Measurements from ENCODE around the gene FEZ2. TPM values are rescaled to one million over a fixed set of nuclear protein-coding genes. Genes with fewer than 3 reads are reported as not detected.
A peak's percentile ranks its signal among the peaks of the same experiment; 100 is the strongest.
"Not testable (repeated sequence)": the region's sequence is repeated elsewhere in the genome, so short reads cannot be mapped to it uniquely, and the experiment has no call there.

Gene FEZ2
- total RNA-seq, 2 experiments from 2014 or later: 6.5 to 8.2 TPM

DNA sequence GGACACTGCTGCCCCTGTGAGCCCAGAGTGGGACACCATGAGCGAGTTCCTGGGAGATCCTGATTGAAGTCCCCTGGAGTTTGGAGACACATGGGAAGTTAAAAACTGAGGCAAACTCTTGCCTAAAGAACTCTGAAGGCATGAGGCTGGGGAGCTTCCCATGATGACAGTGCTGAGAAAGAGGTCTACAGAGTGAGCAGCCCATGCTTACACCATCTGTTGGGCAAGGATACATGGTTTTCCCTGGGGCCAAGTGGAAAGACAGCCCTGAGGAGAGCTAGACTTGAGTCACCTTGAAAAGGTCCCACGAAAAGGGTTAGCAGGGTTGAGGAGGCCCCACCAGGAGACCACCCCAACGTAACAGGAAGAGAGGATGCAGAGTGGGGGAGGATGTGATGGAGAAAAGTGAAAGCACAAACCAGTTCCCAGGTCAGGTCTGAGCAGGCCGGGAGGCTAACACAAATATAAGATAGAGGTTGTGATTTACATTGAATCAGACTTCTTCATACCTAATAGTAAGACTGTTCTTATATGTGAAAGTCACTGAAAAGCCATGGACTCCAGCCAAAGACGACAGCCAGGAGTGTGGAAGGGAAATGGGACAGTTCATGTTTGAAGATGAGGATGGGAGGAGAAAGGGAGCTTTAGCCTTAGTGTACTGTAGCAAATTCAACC lies 13.5 kb upstream of the FEZ2 start:
- Mint-ChIP-seq H3K4me3 (no peak overlapping the region), H3K27me3 (ENCODE audit: low read depth) (no peaks in the 10 kb centered on the region), H3K36me3 (ENCODE audit: low read depth) (no peaks in the 10 kb centered on the region), H3K4me1 (ENCODE audit: low read depth) (no peaks in the 10 kb centered on the region), H3K9me3 (no peaks in the 10 kb centered on the region), H3K27ac (no peak overlapping the region)
- DNase-seq: no peak
- CTCF ChIA-PET: interaction anchor here (1.9 kb wide), 1 partner anchor 261 kb away, joined by 4 read pairs; no protein-coding TSS in a partner anchor
- intact Hi-C loops (cut with micrococcal nuclease): no loop called here

DNA sequence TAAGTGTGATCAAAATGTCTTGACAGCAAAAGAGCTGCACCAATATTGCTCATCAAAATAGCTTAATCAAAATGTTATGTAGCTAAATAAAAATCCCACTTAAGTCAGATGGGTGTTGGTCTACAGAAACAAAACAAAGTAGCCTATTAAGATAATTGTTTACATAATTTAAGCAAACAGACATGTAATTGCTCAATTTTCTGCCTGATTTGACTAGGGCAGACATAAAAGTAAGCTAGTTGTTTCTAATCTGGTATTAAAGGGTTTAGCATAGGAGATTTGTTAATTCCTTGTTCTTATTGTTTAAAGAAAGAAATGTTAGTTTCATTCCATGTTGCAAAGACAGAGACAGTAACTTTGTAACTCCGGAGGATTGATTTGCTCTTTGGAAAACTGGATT lies 11.5 kb upstream of the FEZ2 start:
- no peaks in the 10 kb centered on the region for H3K4me1 Mint-ChIP-seq (ENCODE audit: low read depth)
- H3K27ac Mint-ChIP-seq: no peak overlapping the region
- CTCF ChIA-PET: no interaction called here
- intact Hi-C loops (cut with micrococcal nuclease): no loop called here
- no peaks in the 10 kb centered on the region for H3K9me3 Mint-ChIP-seq
- no peak overlapping the region for H3K4me3 Mint-ChIP-seq
- H3K36me3 Mint-ChIP-seq (ENCODE audit: low read depth): no peaks in the 10 kb centered on the region
- no peak for DNase-seq
- H3K27me3 Mint-ChIP-seq (ENCODE audit: low read depth): peaks cover 3% of the 10 kb centered on the region

GRCh38 chr2:36607947-36608346 lies 10.0 kb upstream of the FEZ2 start:
- no peak overlapping the region for H3K27ac Mint-ChIP-seq
- H3K36me3 Mint-ChIP-seq (ENCODE audit: low read depth): no peaks in the 10 kb centered on the region
- intact Hi-C loops (cut with micrococcal nuclease): no loop called here
- H3K4me1 Mint-ChIP-seq (ENCODE audit: low read depth): no peaks in the 10 kb centered on the region
- peaks cover 3% of the 10 kb centered on the region for H3K27me3 Mint-ChIP-seq (ENCODE audit: low read depth)
- no peaks in the 10 kb centered on the region for H3K9me3 Mint-ChIP-seq
- CTCF ChIA-PET: no interaction called here
- H3K4me3 Mint-ChIP-seq: no peak overlapping the region
- no peak for DNase-seq

- Mint-ChIP-seq H3K4me1 (ENCODE audit: low read depth) (no peaks in the 10 kb centered on the region), H3K27ac (no peak overlapping the region), H3K36me3 (ENCODE audit: low read depth) (no peaks in the 10 kb centered on the region), H3K27me3 (ENCODE audit: low read depth) (peaks cover 3% of the 10 kb centered on the region), H3K4me3 (no peak overlapping the region), H3K9me3 (no peaks in the 10 kb centered on the region)
- DNase-seq: no peak
- CTCF ChIA-PET: no interaction called here
- intact Hi-C loops (cut with micrococcal nuclease): no loop called here
These were observed 9.0 kb upstream of the FEZ2 start for GRCh38 chr2:36606925-36607324.

GRCh38 chr2:36605273-36605672 lies 7.3 kb upstream of the FEZ2 start:
- Mint-ChIP-seq H3K4me1 (ENCODE audit: low read depth) (no peaks in the 10 kb centered on the region), H3K27me3 (ENCODE audit: low read depth) (peaks cover 3% of the 10 kb centered on the region), H3K36me3 (ENCODE audit: low read depth) (no peaks in the 10 kb centered on the region), H3K9me3 (no peaks in the 10 kb centered on the region), H3K4me3 (no peak overlapping the region), H3K27ac (no peak overlapping the region)
- DNase-seq: no peak
- intact Hi-C loops (cut with micrococcal nuclease): no loop called here
- CTCF ChIA-PET: no interaction called here

DNA sequence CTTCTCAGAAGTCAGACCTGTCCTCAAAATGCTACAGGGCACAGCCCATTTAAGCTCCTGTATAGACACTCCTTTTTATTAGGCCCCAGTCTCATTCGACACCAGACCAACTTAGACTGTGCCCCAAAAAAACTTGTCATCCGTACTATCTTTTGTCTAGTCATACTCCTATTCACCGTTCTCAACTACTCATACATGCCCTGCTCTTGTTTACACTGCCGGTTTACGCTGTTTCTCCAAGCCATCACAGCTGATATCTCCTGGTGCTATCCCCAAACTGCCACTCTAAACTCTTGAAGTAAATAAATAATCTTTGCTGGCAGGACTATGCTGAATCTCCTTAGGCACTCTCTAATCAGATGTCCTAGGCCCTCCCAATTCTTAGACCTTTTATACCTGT lies 5.7 kb upstream of the FEZ2 start:
- H3K27ac Mint-ChIP-seq; DNase-seq; H3K9me3 Mint-ChIP-seq; H3K4me3 Mint-ChIP-seq; CTCF ChIA-PET; H3K27me3 Mint-ChIP-seq (ENCODE audit: low read depth); H3K4me1 Mint-ChIP-seq (ENCODE audit: low read depth); intact Hi-C loops (cut with micrococcal nuclease); H3K36me3 Mint-ChIP-seq (ENCODE audit: low read depth): not testable (repeated sequence)

GRCh38 chr2:36597003-36597531 lies 901 bp downstream of the FEZ2 start:
- Mint-ChIP-seq H3K36me3 (ENCODE audit: low read depth) (peaks cover 3% of the 10 kb centered on the region), H3K4me1 (ENCODE audit: low read depth) (peaks cover 21% of the 10 kb centered on the region), H3K4me3 (peak overlapping the region; percentile 90), H3K27me3 (ENCODE audit: low read depth) (no peaks in the 10 kb centered on the region), H3K27ac (peak overlapping the region; percentile 80), H3K9me3 (no peaks in the 10 kb centered on the region)
- CTCF ChIA-PET: no interaction called here
- DNase-seq: no peak
- intact Hi-C loops (cut with micrococcal nuclease): loop anchor here (1.0 to 5.0 kb wide), 2 partner anchors 240 to 370 kb away; partner anchors contain the start of gene STRN

DNA sequence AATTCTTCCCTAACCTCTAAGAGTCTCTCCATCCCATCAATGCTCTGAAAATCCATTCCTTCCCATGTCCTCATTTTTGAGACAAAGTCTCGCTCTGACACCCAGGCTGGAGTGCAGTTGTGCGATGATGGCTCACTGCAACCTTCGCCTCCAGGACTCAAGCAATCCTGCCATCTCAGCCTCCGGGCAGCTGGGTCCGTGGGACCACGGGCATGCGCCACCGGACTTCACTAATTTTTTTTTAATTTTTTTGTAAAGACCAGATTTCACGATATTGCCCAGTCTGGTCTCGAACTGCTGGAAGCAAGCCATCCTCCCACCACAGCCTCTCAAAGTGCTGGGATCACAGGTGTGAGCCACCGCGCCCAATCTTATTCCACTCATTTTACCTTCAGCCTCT lies 1.6 kb downstream of the FEZ2 start:
- Mint-ChIP-seq H3K9me3 (no peaks in the 10 kb centered on the region), H3K4me1 (ENCODE audit: low read depth) (peaks cover 24% of the 10 kb centered on the region), H3K27me3 (ENCODE audit: low read depth) (no peaks in the 10 kb centered on the region), H3K36me3 (ENCODE audit: low read depth) (peaks cover 3% of the 10 kb centered on the region), H3K27ac (no peak overlapping the region), H3K4me3 (peak overlapping the region; percentile 90)
- CTCF ChIA-PET: no interaction called here
- no peak for DNase-seq
- intact Hi-C loops (cut with micrococcal nuclease): loop anchor here (5.0 kb wide), 1 partner anchor 371 kb away; the partner anchor contains the start of gene STRN

DNA sequence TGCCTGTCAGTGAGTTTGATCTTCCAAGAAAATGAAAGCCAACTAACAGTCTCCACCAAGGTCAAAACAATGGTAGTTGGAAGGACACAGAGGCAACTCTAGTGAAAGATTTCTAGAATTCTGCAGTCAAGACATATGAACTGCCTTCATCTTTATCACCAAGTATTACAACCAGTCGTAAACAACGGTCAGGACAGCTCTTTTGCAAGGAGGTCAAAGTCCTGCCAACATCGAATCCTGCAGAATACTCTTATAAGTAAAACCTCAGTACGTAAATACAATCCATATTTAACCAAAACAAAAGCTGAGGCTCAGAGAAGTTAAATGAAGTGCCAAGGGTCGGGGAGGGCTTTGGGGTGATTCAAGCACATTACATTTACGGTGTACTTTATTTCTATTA lies 3.1 kb downstream of the FEZ2 start:
- H3K36me3 Mint-ChIP-seq (ENCODE audit: low read depth): peaks cover 10% of the 10 kb centered on the region
- no peak for DNase-seq
- H3K4me3 Mint-ChIP-seq: no peak overlapping the region
- peaks cover 24% of the 10 kb centered on the region for H3K4me1 Mint-ChIP-seq (ENCODE audit: low read depth)
- H3K27ac Mint-ChIP-seq: no peak overlapping the region
- intact Hi-C loops (cut with micrococcal nuclease): loop anchor here (5.0 kb wide), 1 partner anchor 372 kb away; the partner anchor contains the start of gene STRN
- CTCF ChIA-PET: no interaction called here
- no peaks in the 10 kb centered on the region for H3K9me3 Mint-ChIP-seq
- H3K27me3 Mint-ChIP-seq (ENCODE audit: low read depth): no peaks in the 10 kb centered on the region

DNA sequence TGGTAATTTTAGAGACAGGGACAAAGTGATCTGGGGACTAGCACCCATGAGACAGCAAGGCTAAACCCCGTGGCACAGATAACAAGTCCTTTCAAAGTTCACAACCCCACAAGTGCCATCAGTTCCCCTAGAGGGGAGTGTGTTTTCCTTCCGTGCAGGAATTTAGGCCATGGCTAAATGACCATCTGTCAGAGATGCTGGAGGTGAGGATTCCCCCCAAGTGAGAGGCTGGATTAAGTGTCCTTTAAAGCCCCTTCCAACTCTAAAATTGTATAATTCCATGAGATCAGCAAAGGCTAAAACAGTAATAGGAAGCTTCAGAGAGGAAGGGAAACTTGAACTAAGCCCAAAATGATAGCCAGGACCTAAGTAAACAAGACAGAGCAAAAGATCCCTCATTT lies 8.7 kb downstream of the FEZ2 start:
- peaks cover 28% of the 10 kb centered on the region for H3K36me3 Mint-ChIP-seq (ENCODE audit: low read depth)
- no peaks in the 10 kb centered on the region for H3K27me3 Mint-ChIP-seq (ENCODE audit: low read depth)
- intact Hi-C loops (cut with micrococcal nuclease): no loop called here
- DNase-seq: no peak
- no peak overlapping the region for H3K27ac Mint-ChIP-seq
- H3K4me3 Mint-ChIP-seq: no peak overlapping the region
- no peaks in the 10 kb centered on the region for H3K9me3 Mint-ChIP-seq
- CTCF ChIA-PET: no interaction called here
- peaks cover 2% of the 10 kb centered on the region for H3K4me1 Mint-ChIP-seq (ENCODE audit: low read depth)

DNA sequence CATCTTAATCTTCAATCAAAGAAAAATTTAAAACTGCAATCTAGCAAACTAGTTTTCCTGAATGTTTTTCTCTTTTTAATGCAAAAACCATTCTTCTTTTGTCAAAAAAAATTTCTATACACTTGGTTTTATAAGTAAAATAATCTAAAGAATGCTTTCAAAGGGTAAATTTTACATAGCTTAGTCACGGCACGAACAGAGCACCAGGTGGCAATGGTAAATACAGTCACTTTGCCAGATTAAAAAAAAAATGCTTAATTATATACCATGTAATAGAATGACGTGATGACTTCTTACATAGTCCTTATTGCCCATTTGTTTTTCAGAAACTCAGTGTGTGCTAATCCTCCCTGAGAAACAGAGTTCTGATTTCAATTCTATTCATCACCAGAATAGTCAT lies 10.4 kb downstream of the FEZ2 start:
- CTCF ChIA-PET: no interaction called here
- Mint-ChIP-seq H3K4me1 (ENCODE audit: low read depth) (peaks cover 2% of the 10 kb centered on the region), H3K4me3 (no peak overlapping the region), H3K36me3 (ENCODE audit: low read depth) (peaks cover 37% of the 10 kb centered on the region), H3K27me3 (ENCODE audit: low read depth) (no peaks in the 10 kb centered on the region), H3K27ac (no peak overlapping the region), H3K9me3 (no peaks in the 10 kb centered on the region)
- intact Hi-C loops (cut with micrococcal nuclease): no loop called here
- DNase-seq: no peak

DNA sequence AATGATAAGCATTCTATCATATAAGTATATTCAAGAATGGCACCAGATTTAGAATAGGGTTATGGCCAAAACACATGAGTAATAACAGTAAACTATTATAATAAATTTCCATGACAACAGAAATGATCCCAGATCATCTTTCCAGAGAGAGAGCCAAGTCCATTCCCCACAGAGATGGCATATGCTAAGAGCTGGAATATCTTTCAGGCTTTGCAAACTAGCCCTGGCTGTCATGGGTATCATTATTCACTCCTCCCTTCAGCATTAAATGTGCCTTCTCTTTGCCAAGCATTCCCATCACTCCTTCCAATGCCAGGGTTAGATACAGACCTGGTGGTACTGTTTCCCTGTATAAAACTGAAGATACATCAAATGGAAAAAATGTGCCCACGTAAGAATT lies 10.9 kb downstream of the FEZ2 start:
- CTCF ChIA-PET: interaction anchor here (0.6 kb wide), 1 partner anchor 185 kb away, joined by 3 read pairs; no protein-coding TSS in a partner anchor
- Mint-ChIP-seq H3K27ac (no peak overlapping the region), H3K4me3 (no peak overlapping the region), H3K9me3 (no peaks in the 10 kb centered on the region), H3K27me3 (ENCODE audit: low read depth) (no peaks in the 10 kb centered on the region), H3K36me3 (ENCODE audit: low read depth) (peaks cover 38% of the 10 kb centered on the region), H3K4me1 (ENCODE audit: low read depth) (peaks cover 2% of the 10 kb centered on the region)
- no peak for DNase-seq
- intact Hi-C loops (cut with micrococcal nuclease): no loop called here

- CTCF ChIA-PET: interaction anchor here (0.6 kb wide), 1 partner anchor 185 kb away, joined by 3 read pairs; no protein-coding TSS in a partner anchor
- peaks cover 40% of the 10 kb centered on the region for H3K36me3 Mint-ChIP-seq (ENCODE audit: low read depth)
These were observed 11.3 kb downstream of the FEZ2 start for GRCh38 chr2:36586672-36587071.

More at GRCh38 chr2:36586672-36587071, 11.3 kb downstream of the FEZ2 start:
- H3K27ac Mint-ChIP-seq: no peak overlapping the region
- no peak overlapping the region for H3K4me3 Mint-ChIP-seq
- H3K9me3 Mint-ChIP-seq: no peaks in the 10 kb centered on the region
- DNase-seq: no peak
- H3K4me1 Mint-ChIP-seq (ENCODE audit: low read depth): peaks cover under 1% of the 10 kb centered on the region
- H3K27me3 Mint-ChIP-seq (ENCODE audit: low read depth): no peaks in the 10 kb centered on the region
- intact Hi-C loops (cut with micrococcal nuclease): no loop called here
